H9 (cell line): ENCODE measurements around the gene IL26. TPM values are rescaled to one million over a fixed set of nuclear protein-coding genes. Genes with fewer than 3 reads are reported as not detected.

ENCODE experiments used
- DNase-seq: peaks from one replicate; pipeline ENCODE4 v3.0.0-alpha.2; 2017
- H2AFZ ChIP-seq: one replicate; pipeline ENCODE4 v1.6.1; 2013; ENCODE audit warnings: mild to moderate bottlenecking, low read length, control low read depth, moderate library complexity
- H2AK5ac ChIP-seq: 2 replicates; pipeline ENCODE4 v1.6.1; 2013; ENCODE audit warnings: low read length, control low read depth, mixed read lengths; ENCODE audit not compliant: insufficient read length
- H2BK120ac ChIP-seq: one replicate; pipeline ENCODE4 v1.6.1; 2013; ENCODE audit warnings: low read depth, mild to moderate bottlenecking, low read length, control low read depth, inconsistent platforms; ENCODE audit not compliant: poor library complexity, severe bottlenecking
- H2BK12ac ChIP-seq: 2 replicates; pipeline ENCODE4 v1.6.1; 2013; ENCODE audit warnings: low read length, control low read depth, mixed read lengths, low read depth; ENCODE audit not compliant: insufficient read length
- H2BK15ac ChIP-seq: 2 replicates; pipeline ENCODE4 v1.6.1; 2013; ENCODE audit warnings: low read depth, low read length, control low read depth
- H2BK20ac ChIP-seq: one replicate; pipeline ENCODE4 v1.6.1; 2013; ENCODE audit warnings: low read depth, mild to moderate bottlenecking, low read length, control low read depth, inconsistent platforms; ENCODE audit not compliant: poor library complexity, severe bottlenecking
- H2BK5ac ChIP-seq: 2 replicates; pipeline ENCODE4 v1.6.1; 2013; ENCODE audit warnings: low read length, control low read depth, mixed read lengths; ENCODE audit not compliant: insufficient read length
- H3K14ac ChIP-seq: 2 replicates; pipeline ENCODE4 v1.6.1; 2013; ENCODE audit warnings: low read length, control low read depth; ENCODE audit not compliant: insufficient read depth
- H3K18ac ChIP-seq: 2 replicates; pipeline ENCODE4 v1.6.1; 2013; ENCODE audit warnings: low read depth, mild to moderate bottlenecking, mixed read lengths, low read length, control low read depth; ENCODE audit not compliant: insufficient read length
- H3K23ac ChIP-seq: 2 replicates; pipeline ENCODE4 v1.6.1; 2013; ENCODE audit warnings: low read length, control low read depth, mixed read lengths, low read depth; ENCODE audit not compliant: insufficient read length
- H3K23me2 ChIP-seq: 2 replicates; pipeline ENCODE4 v1.6.1; 2013; ENCODE audit warnings: low read depth, mild to moderate bottlenecking, mixed read lengths, low read length, control low read depth; ENCODE audit not compliant: insufficient read length, poor library complexity, severe bottlenecking
- H3K27ac ChIP-seq: 2 replicates; pipeline ENCODE4 v1.5.1; 2013; ENCODE audit warnings: low read length, control low read depth, mixed read lengths, low read depth; ENCODE audit not compliant: insufficient read length
- H3K27me3 ChIP-seq: 2 replicates; pipeline ENCODE4 v1.6.1; 2013; ENCODE audit warnings: low read length, control low read depth, inconsistent platforms; ENCODE audit not compliant: insufficient read depth
- H3K4ac ChIP-seq: 2 replicates; pipeline ENCODE4 v1.6.1; 2013; ENCODE audit warnings: low read depth, mild to moderate bottlenecking, control low read depth, inconsistent platforms, low read length, moderate library complexity
- H3K4me1 ChIP-seq: 2 replicates; pipeline ENCODE4 v1.6.1; 2013; ENCODE audit warnings: low read length, control low read depth, inconsistent platforms; ENCODE audit not compliant: insufficient read depth
- H3K4me2 ChIP-seq: 2 replicates; pipeline ENCODE4 v1.6.1; 2013; ENCODE audit warnings: low read length, control low read depth, mixed read lengths; ENCODE audit not compliant: insufficient read length, insufficient read depth
- H3K56ac ChIP-seq: 2 replicates; pipeline ENCODE4 v1.6.1; 2013; ENCODE audit warnings: low read depth, mild to moderate bottlenecking, mixed read lengths, low read length, control low read depth; ENCODE audit not compliant: insufficient read length
- H3K79me1 ChIP-seq: 2 replicates; pipeline ENCODE4 v1.6.1; 2013; ENCODE audit warnings: low read depth, mild to moderate bottlenecking, moderate library complexity, low read length, control low read depth, inconsistent platforms; ENCODE audit not compliant: insufficient read depth, poor library complexity, severe bottlenecking
- H3K79me2 ChIP-seq: 2 replicates; pipeline ENCODE4 v1.6.1; 2013; ENCODE audit warnings: low read length, control low read depth, inconsistent platforms; ENCODE audit not compliant: insufficient read depth
- H3K9ac ChIP-seq: 2 replicates; pipeline ENCODE4 v1.6.1; 2013; ENCODE audit warnings: low read length, control low read depth, mixed read lengths; ENCODE audit not compliant: insufficient read length; ENCODE audit errors: extremely low read depth
- H3K9me3 ChIP-seq: one replicate; pipeline ENCODE4 v1.6.1; 2013; ENCODE audit warnings: low read depth, low read length, inconsistent platforms; ENCODE audit not compliant: control insufficient read depth
- H3T11ph ChIP-seq: one replicate; pipeline ENCODE4 v1.6.1; 2013; ENCODE audit warnings: mild to moderate bottlenecking, low read length, control low read depth, inconsistent platforms
- H4K20me1 ChIP-seq: one replicate; pipeline ENCODE4 v1.6.1; 2013; ENCODE audit not compliant: control insufficient read depth, insufficient read length, insufficient read depth
- H4K5ac ChIP-seq: 2 replicates; pipeline ENCODE4 v1.6.1; 2013; ENCODE audit warnings: low read depth, mild to moderate bottlenecking, mixed read lengths, low read length, control low read depth; ENCODE audit not compliant: insufficient read length
- H4K8ac ChIP-seq: replicated peaks from 2 replicates; pipeline ENCODE4 v1.6.1; 2013; ENCODE audit warnings: low read length, control low read depth, mixed read lengths, low read depth; ENCODE audit not compliant: insufficient read length
- H4K91ac ChIP-seq: 2 replicates; pipeline ENCODE4 v1.6.1; 2013; ENCODE audit warnings: low read depth, mild to moderate bottlenecking, moderate library complexity, mixed read lengths, low read length, control low read depth; ENCODE audit not compliant: insufficient read length
- H3K27ac Mint-ChIP-seq, 3 experiments: 2 replicates in 2 of 3; 3 replicates in 1 of 3; pipeline ENCODE4 v1.8.0; 2020 to 2021; ENCODE audit warnings: mixed read lengths in 3 of 3, mild to moderate bottlenecking in 1 of 3, moderate library complexity in 1 of 3
- H3K27me3 Mint-ChIP-seq: 2 replicates; pipeline ENCODE4 v1.8.0; 2021; ENCODE audit warnings: low read depth, mild to moderate bottlenecking, moderate library complexity, mixed read lengths
- H3K36me3 Mint-ChIP-seq, 3 experiments: 2 replicates in 2 of 3; 3 replicates in 1 of 3; pipeline ENCODE4 v1.8.0; 2020 to 2021; ENCODE audit warnings: low read depth in 3 of 3, mixed read lengths in 3 of 3; ENCODE audit not compliant: insufficient read depth in 1 of 3
- H3K4me1 Mint-ChIP-seq, 2 experiments: 2 replicates each; pipeline ENCODE4 v1.8.0; 2020; ENCODE audit warnings: mixed read lengths in 2 of 2
- H3K4me3 Mint-ChIP-seq, 2 experiments: 2 replicates in 1 of 2; 3 replicates in 1 of 2; pipeline ENCODE4 v1.8.0; 2020 to 2021; ENCODE audit warnings: mild to moderate bottlenecking in 2 of 2, mixed read lengths in 2 of 2, moderate library complexity in 1 of 2
- H3K9me3 Mint-ChIP-seq, 2 experiments: 2 replicates in 1 of 2; 3 replicates in 1 of 2; pipeline ENCODE4 v1.8.0; 2020; ENCODE audit warnings: mild to moderate bottlenecking in 2 of 2, mixed read lengths in 2 of 2, moderate library complexity in 1 of 2
- WGBS: extraction: QIAGEN DNeasy Blood & Tissue Kit; methylation state at CpG from one replicate; pipeline ENCODE4 v1.1.7; 2013; ENCODE audit warnings: missing lambda C conversion rate, low lambda C conversion rate, mixed read lengths; ENCODE audit not compliant: insufficient read length; ENCODE audit errors: extremely low coverage; 5-methylcytosine and 5-hydroxymethylcytosine counted together
- total RNA-seq: library from RNA; stranded (reverse); gene quantifications from 2 replicates; pipeline ENCODE4 v1.2.1, GENCODE V29; 2021
- TF ChIP-seq, protein P1 (sequence below): fragments of 200-600 bp; sonication (generic); conservative IDR thresholded peaks from 3 replicates; pipeline ENCODE4 v1.8.0; 2021; ENCODE audit warnings: antibody characterized with exemption, mild to moderate bottlenecking

Gene IL26
- total RNA-seq, 1 experiment from 2014 or later, result not detected

DNA sequence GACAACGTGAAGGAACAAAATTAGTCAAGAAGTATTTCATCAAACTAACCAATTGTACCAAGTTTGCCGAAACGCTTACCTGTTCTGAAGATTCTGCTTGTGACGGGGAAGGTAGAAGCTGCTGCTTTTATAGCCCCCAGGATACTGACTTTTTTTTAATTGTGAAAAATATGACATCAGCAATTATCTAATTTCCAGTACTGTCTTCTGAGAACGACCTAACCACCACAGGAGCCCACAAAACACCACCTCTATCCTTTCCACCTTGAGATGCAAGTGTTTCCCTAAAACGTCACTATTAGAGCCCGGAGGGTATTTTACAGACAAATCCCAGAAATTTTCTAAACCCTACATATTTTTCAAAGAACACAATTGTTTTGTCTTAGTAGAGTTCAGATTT lies 27.9 kb upstream of the IL26 start, which contains the start of gene IL22:
Gene IL22 (minus strand): TSS at position 101 of the 400 bp plus-strand sequence. CDS start 156 bp downstream, outside the sequence.
- Histone ChIP-seq H3K4me1 (no peaks in the 10 kb centered on the region), H2AK5ac (no peak within 1 kb of the TSS), H2BK12ac (no peak within 1 kb of the TSS), H4K5ac (no peak within 1 kb of the TSS), H3K23ac (no peak within 1 kb of the TSS), H3K14ac (no peak within 1 kb of the TSS), H3K79me2 (no peaks in the 10 kb centered on the region), H3K23me2 (no peaks in the 10 kb centered on the region), H3K4ac (no peak within 1 kb of the TSS), H4K20me1 (no peaks in the 10 kb centered on the region), H3K4me2 (no peak within 1 kb of the TSS), H3K56ac (no peak within 1 kb of the TSS), H3T11ph (no peak within 1 kb of the TSS), H3K9ac (no peak within 1 kb of the TSS), H2BK120ac (no peak within 1 kb of the TSS), H3K18ac (no peak within 1 kb of the TSS), H4K91ac (no peak within 1 kb of the TSS), H3K79me1 (no peaks in the 10 kb centered on the region), H2BK15ac (no peak within 1 kb of the TSS), H2AFZ (no peak within 1 kb of the TSS), H2BK5ac (no peak within 1 kb of the TSS), H3K9me3 (no peaks in the 10 kb centered on the region), H3K27me3 (no peaks in the 10 kb centered on the region), H2BK20ac (no peak within 1 kb of the TSS), H4K8ac (no peak within 1 kb of the TSS), H3K27ac (no peak within 1 kb of the TSS)
- peaks cover 2 to 7% of the 10 kb centered on the region in 2 experiments; a peak in 2 of 4 replicates for H3K4me1 Mint-ChIP-seq
- H3K27me3 Mint-ChIP-seq, result no peaks in the 10 kb centered on the region
- H3K9me3 Mint-ChIP-seq, result no peaks in the 10 kb centered on the region
- no CpG with 5 or more reads among the region's 7 CpGs for WGBS
- H3K4me3 Mint-ChIP-seq, result no peak within 1 kb of the TSS
- TF ChIP-seq, protein P1, sequence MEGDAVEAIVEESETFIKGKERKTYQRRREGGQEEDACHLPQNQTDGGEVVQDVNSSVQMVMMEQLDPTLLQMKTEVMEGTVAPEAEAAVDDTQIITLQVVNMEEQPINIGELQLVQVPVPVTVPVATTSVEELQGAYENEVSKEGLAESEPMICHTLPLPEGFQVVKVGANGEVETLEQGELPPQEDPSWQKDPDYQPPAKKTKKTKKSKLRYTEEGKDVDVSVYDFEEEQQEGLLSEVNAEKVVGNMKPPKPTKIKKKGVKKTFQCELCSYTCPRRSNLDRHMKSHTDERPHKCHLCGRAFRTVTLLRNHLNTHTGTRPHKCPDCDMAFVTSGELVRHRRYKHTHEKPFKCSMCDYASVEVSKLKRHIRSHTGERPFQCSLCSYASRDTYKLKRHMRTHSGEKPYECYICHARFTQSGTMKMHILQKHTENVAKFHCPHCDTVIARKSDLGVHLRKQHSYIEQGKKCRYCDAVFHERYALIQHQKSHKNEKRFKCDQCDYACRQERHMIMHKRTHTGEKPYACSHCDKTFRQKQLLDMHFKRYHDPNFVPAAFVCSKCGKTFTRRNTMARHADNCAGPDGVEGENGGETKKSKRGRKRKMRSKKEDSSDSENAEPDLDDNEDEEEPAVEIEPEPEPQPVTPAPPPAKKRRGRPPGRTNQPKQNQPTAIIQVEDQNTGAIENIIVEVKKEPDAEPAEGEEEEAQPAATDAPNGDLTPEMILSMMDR, result no peak
- DNase-seq, result no peak
- no peaks in the 10 kb centered on the region for H3K36me3 Mint-ChIP-seq
- H3K27ac Mint-ChIP-seq, result no peak within 1 kb of the TSS; a peak in 1 of 7 replicates
